AG09309 (cell line): ENCODE data around the gene PRKAG1.

Experiments used
- DNase-seq: peaks from one replicate; pipeline ENCODE4 v3.0.0-alpha.2; 2010; ENCODE audit warnings: low read depth
- H3K4me3 ChIP-seq: 2 replicates; pipeline ENCODE4 v1.5.1; 2011; ENCODE audit warnings: mild to moderate bottlenecking, low read depth, low read length, moderate library complexity; ENCODE audit not compliant: control insufficient read depth
- CTCF ChIP-seq: IDR thresholded peaks from 2 replicates; pipeline ENCODE4 v1.5.1; 2011; ENCODE audit warnings: mild to moderate bottlenecking, low read depth, low read length, inconsistent platforms; ENCODE audit not compliant: insufficient read depth, control insufficient read depth; ENCODE audit errors: missing control alignments

The PRKAG1 gene

GRCh38 chr12:49037111-49037946, 18.8 kb upstream of the PRKAG1 start:
- no peak for TF ChIP-seq CTCF

GRCh38 chr12:49036029-49036428, 17.5 kb upstream of the PRKAG1 start:
- no peak for DNase-seq

More at GRCh38 chr12:49037111-49037946, 18.8 kb upstream of the PRKAG1 start:
- H3K4me3 ChIP-seq, result no peak overlapping the region
- DNase-seq, result no peak

GRCh38 chr12:49034286-49034622, 15.7 kb upstream of the PRKAG1 start:
- no peak overlapping the region for H3K4me3 ChIP-seq
- no peak for TF ChIP-seq CTCF
- no peak for DNase-seq

More at GRCh38 chr12:49036029-49036428, 17.5 kb upstream of the PRKAG1 start:
- TF ChIP-seq CTCF, result no peak
- no peak overlapping the region for H3K4me3 ChIP-seq

GRCh38 chr12:49033611-49034285, 15.2 kb upstream of the PRKAG1 start:
- no peak overlapping the region for H3K4me3 ChIP-seq
- DNase-seq, result no peak
- no peak for TF ChIP-seq CTCF

GRCh38 chr12:49032679-49033447, 14.3 kb upstream of the PRKAG1 start:
- H3K4me3 ChIP-seq, result no peak overlapping the region
- no peak for DNase-seq
- TF ChIP-seq CTCF, result no peak

GRCh38 chr12:49032276-49032675, 13.7 kb upstream of the PRKAG1 start:
- DNase-seq, result no peak
- no peak overlapping the region for H3K4me3 ChIP-seq
- TF ChIP-seq CTCF, result no peak
